ENCODE results near the gene C5orf47. TPM values are rescaled to one million over a fixed set of nuclear protein-coding genes. Genes with fewer than 3 reads are reported as not detected.

C5orf47 gene
- total RNA-seq, 1 donor from 2014 or later: 0.69 TPM

- Histone ChIP-seq H3F3A (ENCODE audit: low read depth) (peaks cover 7% of the 10 kb centered on the region), H3K27me3 (no peaks in the 10 kb centered on the region), H3K9ac (no peak overlapping the region), H3K79me2 (ENCODE audit: low read depth) (no peaks in the 10 kb centered on the region), H3K4me3 (no peak overlapping the region), H3K4me1 (peaks cover 12% of the 10 kb centered on the region), H2AFZ (replicated peaks) (no peak overlapping the region), H3K27ac (peak overlapping the region; percentile 80), H3K36me3 (no peaks in the 10 kb centered on the region), H3K4me2 (peak overlapping the region; percentile 21), H4K20me1 (ENCODE audit: low read depth) (no peaks in the 10 kb centered on the region), H3K9me3 (ENCODE audit: low read depth) (peaks cover 11% of the 10 kb centered on the region)
- Mint-ChIP-seq H3K4me1 (peaks cover 14% of the 10 kb centered on the region), H3K27me3 (ENCODE audit: insufficient read depth, low read depth) (no peaks in the 10 kb centered on the region), H3K4me3 (no peak overlapping the region), H3K9me3 (peaks cover 11% of the 10 kb centered on the region), H3K36me3 (no peaks in the 10 kb centered on the region), H3K27ac (peak overlapping the region; percentile 93)
- TF ChIP-seq EZH2phosphoT487 (IDR thresholded peaks at IDR 0.05): no peak
- TF ChIP-seq, protein P1, sequence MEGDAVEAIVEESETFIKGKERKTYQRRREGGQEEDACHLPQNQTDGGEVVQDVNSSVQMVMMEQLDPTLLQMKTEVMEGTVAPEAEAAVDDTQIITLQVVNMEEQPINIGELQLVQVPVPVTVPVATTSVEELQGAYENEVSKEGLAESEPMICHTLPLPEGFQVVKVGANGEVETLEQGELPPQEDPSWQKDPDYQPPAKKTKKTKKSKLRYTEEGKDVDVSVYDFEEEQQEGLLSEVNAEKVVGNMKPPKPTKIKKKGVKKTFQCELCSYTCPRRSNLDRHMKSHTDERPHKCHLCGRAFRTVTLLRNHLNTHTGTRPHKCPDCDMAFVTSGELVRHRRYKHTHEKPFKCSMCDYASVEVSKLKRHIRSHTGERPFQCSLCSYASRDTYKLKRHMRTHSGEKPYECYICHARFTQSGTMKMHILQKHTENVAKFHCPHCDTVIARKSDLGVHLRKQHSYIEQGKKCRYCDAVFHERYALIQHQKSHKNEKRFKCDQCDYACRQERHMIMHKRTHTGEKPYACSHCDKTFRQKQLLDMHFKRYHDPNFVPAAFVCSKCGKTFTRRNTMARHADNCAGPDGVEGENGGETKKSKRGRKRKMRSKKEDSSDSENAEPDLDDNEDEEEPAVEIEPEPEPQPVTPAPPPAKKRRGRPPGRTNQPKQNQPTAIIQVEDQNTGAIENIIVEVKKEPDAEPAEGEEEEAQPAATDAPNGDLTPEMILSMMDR (IDR thresholded peaks at IDR 0.05): no peak
- TF ChIP-seq EZH2 (IDR thresholded peaks at IDR 0.05): no peak
- peak; percentile 76 for DNase-seq (ENCODE audit: low spot score)
Measured at GRCh38 chr5:173981185-173981761, 7.7 kb upstream of the C5orf47 start.

- Histone ChIP-seq H3F3A (ENCODE audit: low read depth) (peaks cover 7% of the 10 kb centered on the region), H3K9me3 (ENCODE audit: low read depth) (peaks cover 11% of the 10 kb centered on the region), H3K36me3 (no peaks in the 10 kb centered on the region), H3K27ac (no peak overlapping the region), H2AFZ (replicated peaks) (no peak overlapping the region), H3K4me2 (no peak overlapping the region), H3K79me2 (ENCODE audit: low read depth) (no peaks in the 10 kb centered on the region), H3K4me1 (peaks cover 12% of the 10 kb centered on the region), H3K4me3 (no peak overlapping the region), H3K27me3 (no peaks in the 10 kb centered on the region), H4K20me1 (ENCODE audit: low read depth) (no peaks in the 10 kb centered on the region), H3K9ac (no peak overlapping the region)
- peak; percentile 65 for DNase-seq (ENCODE audit: low spot score)
- H3K27me3 Mint-ChIP-seq (ENCODE audit: insufficient read depth, low read depth): no peaks in the 10 kb centered on the region
- H3K9me3 Mint-ChIP-seq: peaks cover 8% of the 10 kb centered on the region
- no peak for TF ChIP-seq EZH2 (IDR thresholded peaks at IDR 0.05)
- no peak for TF ChIP-seq EZH2phosphoT487 (IDR thresholded peaks at IDR 0.05)
- TF ChIP-seq, protein P1 (IDR thresholded peaks at IDR 0.05): peak; percentile 71
- no peak overlapping the region for H3K4me3 Mint-ChIP-seq
- H3K36me3 Mint-ChIP-seq: no peaks in the 10 kb centered on the region
- H3K27ac Mint-ChIP-seq: no peak overlapping the region
- H3K4me1 Mint-ChIP-seq: peaks cover 14% of the 10 kb centered on the region
Measured at GRCh38 chr5:173984218-173984617, 4.8 kb upstream of the C5orf47 start.

DNA sequence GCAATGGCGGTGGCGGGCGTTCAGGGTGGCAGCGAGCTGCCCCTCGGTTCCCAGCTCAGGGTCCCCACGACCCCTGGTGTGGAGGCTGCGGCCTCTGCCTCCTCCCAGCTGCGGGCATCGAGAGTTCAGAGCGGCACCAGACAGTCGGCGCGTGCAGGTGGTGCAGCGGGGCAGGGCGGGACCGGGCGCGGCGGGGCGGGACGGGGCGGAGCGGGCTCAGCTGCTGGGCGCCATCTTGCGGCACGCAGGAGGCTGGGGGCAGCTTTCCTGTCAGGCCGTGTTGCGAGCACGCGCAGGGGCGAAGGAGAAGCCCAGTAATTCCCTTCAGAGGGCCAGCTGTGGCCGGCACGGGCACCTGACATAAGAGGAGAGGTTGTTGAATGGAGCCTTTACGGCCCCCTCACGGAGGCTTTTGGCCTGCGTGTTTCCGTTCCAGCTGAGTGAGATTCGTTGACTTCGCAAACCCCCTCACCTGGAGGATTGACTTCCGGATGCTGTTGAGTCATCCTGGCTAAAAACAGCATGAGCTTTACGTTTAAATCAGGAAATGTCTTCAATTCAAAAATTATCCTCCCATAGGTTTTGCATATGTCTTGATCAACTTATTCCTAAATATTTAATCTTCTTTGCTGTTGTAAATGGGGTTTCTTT, 587 bp downstream of the C5orf47 start:
- Mint-ChIP-seq H3K27ac (no peak overlapping the region), H3K9me3 (peaks cover 3% of the 10 kb centered on the region), H3K36me3 (no peaks in the 10 kb centered on the region), H3K4me1 (no peaks in the 10 kb centered on the region), H3K27me3 (ENCODE audit: insufficient read depth, low read depth) (no peaks in the 10 kb centered on the region), H3K4me3 (no peak overlapping the region)
- H3K36me3 ChIP-seq: no peaks in the 10 kb centered on the region
- H3K27me3 ChIP-seq: no peaks in the 10 kb centered on the region
- no peak overlapping the region for H3K4me2 ChIP-seq
- DNase-seq (ENCODE audit: low spot score): no peak
- H3K27ac ChIP-seq: no peak overlapping the region
- no peaks in the 10 kb centered on the region for H4K20me1 ChIP-seq (ENCODE audit: low read depth)
- H2AFZ ChIP-seq (replicated peaks): no peak overlapping the region
- H3K79me2 ChIP-seq (ENCODE audit: low read depth): no peaks in the 10 kb centered on the region
- H3K9ac ChIP-seq: no peak overlapping the region
- no peaks in the 10 kb centered on the region for H3K9me3 ChIP-seq (ENCODE audit: low read depth)
- H3K4me1 ChIP-seq: no peaks in the 10 kb centered on the region
- no peak for TF ChIP-seq EZH2phosphoT487 (IDR thresholded peaks at IDR 0.05)
- TF ChIP-seq EZH2 (IDR thresholded peaks at IDR 0.05): no peak
- TF ChIP-seq, protein P1 (IDR thresholded peaks at IDR 0.05): no peak
- no peaks in the 10 kb centered on the region for H3F3A ChIP-seq (ENCODE audit: low read depth)
- no peak overlapping the region for H3K4me3 ChIP-seq
